DOHH2 (cell line): ENCODE measurements around the gene TNN.

Source experiments
- CTCF ChIP-seq: fragments of 200-600 bp; sonication (generic); IDR thresholded peaks from one replicate; pipeline ENCODE4 v1.5.1; 2014; ENCODE audit warnings: antibody characterized with exemption, mild to moderate bottlenecking, low read depth, low read length; ENCODE audit not compliant: poor library complexity, severe bottlenecking
- EZH2phosphoT487 ChIP-seq: fragments of 200-600 bp; sonication (generic); IDR thresholded peaks from 2 replicates; pipeline ENCODE4 v1.6.1; 2017; ENCODE audit warnings: borderline replicate concordance, mild to moderate bottlenecking, antibody characterized with exemption, low read length, moderate library complexity, mixed read lengths

GRCh38 chr1:175178456-175178855, 110.8 kb downstream of the TNN start:
- TF ChIP-seq CTCF (no peak), EZH2phosphoT487 (no peak)
